Osteoblast (primary cell): ENCODE data around the gene FGF4. TPM values are rescaled to one million over a fixed set of nuclear protein-coding genes. Genes with fewer than 3 reads are reported as not detected.

Source experiments
- DNase-seq: peaks from one replicate; pipeline ENCODE4 v3.0.0; 2011; ENCODE audit warnings: low spot score, mixed read lengths; ENCODE audit not compliant: insufficient read length; ENCODE audit errors: missing footprints
- H2AFZ ChIP-seq: 2 replicates; pipeline ENCODE4 v1.6.0; 2011; ENCODE audit warnings: mild to moderate bottlenecking, low read length
- H3K27ac ChIP-seq: 2 replicates; pipeline ENCODE4 v1.5.1; 2011; ENCODE audit warnings: mild to moderate bottlenecking, low read depth, low read length, moderate library complexity
- H3K27me3 ChIP-seq: 2 replicates; pipeline ENCODE4 v1.6.0; 2012; ENCODE audit warnings: mild to moderate bottlenecking, control low read depth, inconsistent platforms, low read length, moderate library complexity; ENCODE audit not compliant: insufficient read depth
- H3K36me3 ChIP-seq: 2 replicates; pipeline ENCODE4 v1.5.1; 2011; ENCODE audit warnings: mild to moderate bottlenecking, low read length, control low read depth, moderate library complexity; ENCODE audit not compliant: insufficient read depth
- H3K4me1 ChIP-seq: 2 replicates; pipeline ENCODE4 v1.5.1; 2011; ENCODE audit warnings: mild to moderate bottlenecking, low read length, control low read depth, moderate library complexity; ENCODE audit not compliant: insufficient read depth
- H3K4me2 ChIP-seq: 2 replicates; pipeline ENCODE4 v1.6.0; 2011; ENCODE audit warnings: mild to moderate bottlenecking, low read length; ENCODE audit not compliant: insufficient read depth
- H3K4me3 ChIP-seq: fragments of 200-600 bp; sonication (generic); 3 replicates; pipeline ENCODE4 v1.5.1; 2012; ENCODE audit warnings: mild to moderate bottlenecking, low read length, inconsistent platforms; ENCODE audit not compliant: insufficient read depth
- H3K79me2 ChIP-seq: 2 replicates; pipeline ENCODE4 v1.6.0; 2012; ENCODE audit warnings: mild to moderate bottlenecking, low read length, control low read depth, inconsistent platforms; ENCODE audit not compliant: insufficient read depth
- H3K9me3 ChIP-seq: 2 replicates; pipeline ENCODE4 v1.5.1; 2011; ENCODE audit warnings: low read depth, low read length, control low read depth
- H4K20me1 ChIP-seq: 2 replicates; pipeline ENCODE4 v1.6.0; 2012; ENCODE audit warnings: mild to moderate bottlenecking, low read length, control low read depth; ENCODE audit not compliant: insufficient read depth
- total RNA-seq: library from RNA; depleted of rRNA; stranded (reverse); fragments of >200 nt; gene quantifications from 2 replicates; pipeline ENCODE4 v1.2.3, GENCODE V29; 2012
- TF ChIP-seq, protein P1 (sequence below): IDR thresholded peaks from 2 replicates; pipeline ENCODE4 v1.5.1; 2011; ENCODE audit warnings: mild to moderate bottlenecking, low read depth, low read length, moderate library complexity; ENCODE audit errors: extremely low read depth

Gene FGF4
- total RNA-seq, 1 donor: not detected

DNA sequence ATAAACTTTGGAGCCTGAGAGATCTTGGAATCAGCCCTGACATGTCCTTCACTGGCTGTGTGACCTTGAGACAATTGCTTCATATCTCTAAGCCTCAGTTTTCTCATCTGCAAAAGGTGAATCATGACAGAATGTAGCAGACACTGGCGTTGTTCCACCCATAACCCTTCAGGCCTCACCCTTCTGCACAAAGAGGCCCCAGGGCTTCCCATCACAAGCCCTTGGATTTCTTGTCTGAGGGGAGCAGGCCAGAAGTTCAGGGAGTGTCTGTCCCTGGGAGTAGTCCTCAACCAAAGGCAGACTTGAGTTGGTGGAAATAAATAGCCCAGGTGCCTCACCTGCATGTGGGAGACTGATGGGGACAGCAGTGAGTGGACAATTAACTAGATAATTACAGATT is 27.4 kb upstream of the FGF4 start:
- Histone ChIP-seq H3K4me2 (no peak overlapping the region), H3K79me2 (no peaks in the 10 kb centered on the region), H2AFZ (no peak overlapping the region), H4K20me1 (no peaks in the 10 kb centered on the region), H3K4me3 (no peak overlapping the region), H3K27ac (no peak overlapping the region), H3K27me3 (peaks cover 6% of the 10 kb centered on the region), H3K9me3 (no peaks in the 10 kb centered on the region), H3K36me3 (no peaks in the 10 kb centered on the region), H3K4me1 (no peaks in the 10 kb centered on the region)
- no peak for DNase-seq
- TF ChIP-seq, protein P1, sequence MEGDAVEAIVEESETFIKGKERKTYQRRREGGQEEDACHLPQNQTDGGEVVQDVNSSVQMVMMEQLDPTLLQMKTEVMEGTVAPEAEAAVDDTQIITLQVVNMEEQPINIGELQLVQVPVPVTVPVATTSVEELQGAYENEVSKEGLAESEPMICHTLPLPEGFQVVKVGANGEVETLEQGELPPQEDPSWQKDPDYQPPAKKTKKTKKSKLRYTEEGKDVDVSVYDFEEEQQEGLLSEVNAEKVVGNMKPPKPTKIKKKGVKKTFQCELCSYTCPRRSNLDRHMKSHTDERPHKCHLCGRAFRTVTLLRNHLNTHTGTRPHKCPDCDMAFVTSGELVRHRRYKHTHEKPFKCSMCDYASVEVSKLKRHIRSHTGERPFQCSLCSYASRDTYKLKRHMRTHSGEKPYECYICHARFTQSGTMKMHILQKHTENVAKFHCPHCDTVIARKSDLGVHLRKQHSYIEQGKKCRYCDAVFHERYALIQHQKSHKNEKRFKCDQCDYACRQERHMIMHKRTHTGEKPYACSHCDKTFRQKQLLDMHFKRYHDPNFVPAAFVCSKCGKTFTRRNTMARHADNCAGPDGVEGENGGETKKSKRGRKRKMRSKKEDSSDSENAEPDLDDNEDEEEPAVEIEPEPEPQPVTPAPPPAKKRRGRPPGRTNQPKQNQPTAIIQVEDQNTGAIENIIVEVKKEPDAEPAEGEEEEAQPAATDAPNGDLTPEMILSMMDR: no peak

- Histone ChIP-seq H3K27me3 (peaks cover 6% of the 10 kb centered on the region), H4K20me1 (no peaks in the 10 kb centered on the region), H3K4me2 (no peak overlapping the region), H2AFZ (no peak overlapping the region), H3K36me3 (no peaks in the 10 kb centered on the region), H3K9me3 (no peaks in the 10 kb centered on the region), H3K27ac (no peak overlapping the region), H3K79me2 (no peaks in the 10 kb centered on the region), H3K4me1 (no peaks in the 10 kb centered on the region), H3K4me3 (no peak overlapping the region)
- peak; percentile 75 for DNase-seq
- TF ChIP-seq, protein P1: peak; percentile 64
These were observed 26.6 kb upstream of the FGF4 start for GRCh38 chr11:69801513-69802335.

GRCh38 chr11:69800278-69800677 is 25.1 kb upstream of the FGF4 start:
- no peaks in the 10 kb centered on the region for H3K9me3 ChIP-seq
- H3K36me3 ChIP-seq: no peaks in the 10 kb centered on the region
- TF ChIP-seq, protein P1: no peak
- peak; percentile 70 for DNase-seq
- no peaks in the 10 kb centered on the region for H3K4me1 ChIP-seq
- H3K4me3 ChIP-seq: no peak overlapping the region
- no peak overlapping the region for H2AFZ ChIP-seq
- no peak overlapping the region for H3K4me2 ChIP-seq
- H3K27me3 ChIP-seq: peaks cover 10% of the 10 kb centered on the region
- no peaks in the 10 kb centered on the region for H4K20me1 ChIP-seq
- H3K27ac ChIP-seq: no peak overlapping the region
- no peaks in the 10 kb centered on the region for H3K79me2 ChIP-seq

DNA sequence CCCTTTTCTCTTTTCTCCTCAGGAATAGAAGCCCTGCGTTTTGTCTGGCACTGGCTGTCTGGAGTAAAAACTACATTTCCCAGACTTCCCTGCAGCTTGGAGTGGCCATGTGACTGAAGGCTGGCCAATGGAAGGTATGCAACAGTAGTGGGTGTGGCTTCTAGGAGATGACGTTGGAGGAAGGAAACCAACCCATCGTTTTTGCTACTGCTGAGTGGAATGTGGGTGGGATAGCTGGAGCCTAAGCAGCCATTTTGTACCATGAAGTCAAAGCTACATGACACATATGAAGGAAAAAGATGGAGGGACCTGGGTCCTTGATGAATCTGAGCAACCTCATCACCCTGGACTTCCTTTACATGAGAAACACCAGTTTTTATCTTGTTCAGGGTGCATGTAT is 24.4 kb upstream of the FGF4 start:
- no peaks in the 10 kb centered on the region for H3K36me3 ChIP-seq
- DNase-seq: peak; percentile 91
- H3K4me3 ChIP-seq: no peak overlapping the region
- H3K27ac ChIP-seq: no peak overlapping the region
- H2AFZ ChIP-seq: no peak overlapping the region
- H3K27me3 ChIP-seq: peaks cover 10% of the 10 kb centered on the region
- H3K9me3 ChIP-seq: no peaks in the 10 kb centered on the region
- no peaks in the 10 kb centered on the region for H3K4me1 ChIP-seq
- H3K79me2 ChIP-seq: no peaks in the 10 kb centered on the region
- H4K20me1 ChIP-seq: no peaks in the 10 kb centered on the region
- TF ChIP-seq, protein P1: no peak
- H3K4me2 ChIP-seq: no peak overlapping the region
